RCC 7860 (cell line): ENCODE data around the gene MLPH.
A peak's percentile ranks its signal among the peaks of the same experiment; 100 is the strongest.

Source experiments
- DNase-seq: peaks from one replicate; pipeline ENCODE4 v3.0.0-alpha.2; 2015; ENCODE audit warnings: low spot score
- FAIRE-seq: peaks from 2 replicates; lab custom pipeline; 2012; peaks lifted over from hg19 to GRCh38; lab: Jason Lieb, UNC

The MLPH gene

GRCh38 chr2:237494066-237494465 is 7.0 kb downstream of the MLPH start:
- DNase-seq (no peak), FAIRE-seq (no peak)

DNA sequence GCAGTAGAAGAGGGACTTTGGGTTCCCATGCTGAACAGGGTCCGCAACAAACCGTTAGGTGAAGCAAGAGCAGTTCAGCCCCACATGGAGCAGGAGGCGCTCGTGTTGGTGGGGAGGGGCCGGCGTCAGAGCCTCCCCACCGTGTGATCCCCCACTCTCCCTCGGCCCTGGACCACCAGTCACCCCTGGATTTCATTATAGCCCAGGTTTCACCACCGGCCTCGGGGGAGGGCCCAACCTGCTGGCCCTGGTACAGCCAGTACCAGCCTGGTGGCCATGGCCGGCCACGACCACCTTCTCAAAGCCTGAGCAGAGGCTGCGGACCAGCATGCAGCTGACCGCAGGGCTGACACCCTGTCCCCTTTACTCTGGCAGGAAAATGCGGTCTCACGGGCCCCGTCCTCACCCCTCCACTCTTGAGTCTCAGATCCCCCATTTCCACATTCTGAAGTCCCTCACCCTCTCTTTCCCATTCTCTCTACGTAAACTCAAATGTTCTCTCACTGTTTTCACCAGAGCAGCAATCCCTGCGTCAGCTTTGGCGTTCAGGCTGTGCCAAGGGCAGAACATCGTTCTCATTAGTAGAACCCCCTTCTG is 8.6 kb downstream of the MLPH start:
- FAIRE-seq (no peak), DNase-seq (no peak)

- FAIRE-seq (no peak), DNase-seq (no peak)
These were observed 9.4 kb downstream of the MLPH start for GRCh38 chr2:237496428-237496827.

GRCh38 chr2:237497009-237497837 is 10.2 kb downstream of the MLPH start:
- FAIRE-seq, result no peak

DNA sequence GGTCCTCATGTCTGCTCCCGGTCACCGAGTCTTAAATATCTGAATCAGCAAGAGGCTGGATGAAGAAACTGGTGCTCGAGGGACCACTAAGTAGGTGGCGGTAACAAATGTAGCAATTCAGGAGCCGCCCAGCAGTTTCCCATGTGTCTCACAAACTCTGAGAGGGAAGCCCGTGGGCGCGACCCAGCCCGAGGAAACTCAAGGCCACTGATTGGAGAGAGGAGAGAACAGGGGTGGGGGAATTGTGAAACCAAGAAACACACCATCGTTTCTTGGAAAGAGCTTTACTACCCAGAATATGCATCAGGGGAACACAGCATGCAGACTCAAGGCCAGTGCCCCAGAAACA is 10.8 kb downstream of the MLPH start:
- no peak for DNase-seq
- no peak for FAIRE-seq

More at GRCh38 chr2:237497009-237497837, 10.2 kb downstream of the MLPH start:
- no peak for DNase-seq

GRCh38 chr2:237498341-237498740 is 11.3 kb downstream of the MLPH start:
- FAIRE-seq, result no peak
- no peak for DNase-seq

- FAIRE-seq (peak; percentile 98), DNase-seq (peak; percentile 100)
These were observed 13.8 kb downstream of the MLPH start for GRCh38 chr2:237500681-237501424.

DNA sequence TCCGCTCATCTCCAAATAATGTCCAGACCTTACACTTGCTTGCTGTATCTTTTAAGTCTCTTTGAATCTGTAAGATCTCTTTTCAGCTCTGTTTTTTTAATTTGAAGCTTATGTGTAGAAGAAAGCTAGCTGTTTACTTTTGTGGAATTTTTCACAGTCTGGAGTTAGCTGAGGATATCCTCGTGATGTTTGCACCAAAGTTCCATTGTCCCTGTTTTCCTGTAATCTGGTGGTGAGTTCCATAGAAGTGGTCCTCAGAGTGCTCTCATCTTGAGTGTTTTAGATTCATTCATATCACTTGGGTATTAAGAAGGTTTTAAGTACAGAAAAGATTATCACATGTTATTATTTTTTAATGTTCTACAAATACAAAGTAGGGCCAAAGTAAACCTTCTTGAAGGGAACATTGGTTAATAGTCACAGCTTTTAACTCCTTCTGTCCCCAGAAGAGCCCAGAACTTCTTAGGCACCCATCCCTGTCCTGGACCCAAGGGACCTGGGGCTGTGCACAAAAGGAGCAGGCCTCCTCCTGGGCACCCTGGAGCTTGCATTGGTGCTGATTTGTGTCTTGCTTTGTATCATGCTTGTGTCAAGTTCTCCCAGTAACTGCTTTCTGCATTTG is 15.0 kb downstream of the MLPH start:
- FAIRE-seq, result no peak
- DNase-seq, result no peak

DNA sequence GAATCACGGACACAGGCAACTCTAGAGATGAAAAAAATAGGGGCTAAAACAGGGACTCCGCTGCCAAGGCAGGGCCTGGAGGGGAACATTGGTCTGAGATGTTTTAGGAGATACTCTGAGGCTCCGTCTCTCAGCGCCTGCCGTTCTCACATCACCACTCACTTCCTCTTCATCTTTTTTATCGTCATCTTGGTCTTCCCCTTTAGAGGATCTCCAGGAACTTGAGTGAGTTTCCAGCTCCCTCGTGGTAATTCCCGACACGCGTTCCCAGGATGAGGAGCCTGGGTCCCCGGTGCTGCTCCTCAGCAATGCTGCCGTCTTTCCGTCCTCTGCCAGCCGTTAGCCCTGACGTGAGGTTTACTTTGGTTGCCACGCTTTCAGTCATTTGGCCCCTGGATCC is 16.1 kb downstream of the MLPH start:
- no peak for FAIRE-seq
- no peak for DNase-seq

DNA sequence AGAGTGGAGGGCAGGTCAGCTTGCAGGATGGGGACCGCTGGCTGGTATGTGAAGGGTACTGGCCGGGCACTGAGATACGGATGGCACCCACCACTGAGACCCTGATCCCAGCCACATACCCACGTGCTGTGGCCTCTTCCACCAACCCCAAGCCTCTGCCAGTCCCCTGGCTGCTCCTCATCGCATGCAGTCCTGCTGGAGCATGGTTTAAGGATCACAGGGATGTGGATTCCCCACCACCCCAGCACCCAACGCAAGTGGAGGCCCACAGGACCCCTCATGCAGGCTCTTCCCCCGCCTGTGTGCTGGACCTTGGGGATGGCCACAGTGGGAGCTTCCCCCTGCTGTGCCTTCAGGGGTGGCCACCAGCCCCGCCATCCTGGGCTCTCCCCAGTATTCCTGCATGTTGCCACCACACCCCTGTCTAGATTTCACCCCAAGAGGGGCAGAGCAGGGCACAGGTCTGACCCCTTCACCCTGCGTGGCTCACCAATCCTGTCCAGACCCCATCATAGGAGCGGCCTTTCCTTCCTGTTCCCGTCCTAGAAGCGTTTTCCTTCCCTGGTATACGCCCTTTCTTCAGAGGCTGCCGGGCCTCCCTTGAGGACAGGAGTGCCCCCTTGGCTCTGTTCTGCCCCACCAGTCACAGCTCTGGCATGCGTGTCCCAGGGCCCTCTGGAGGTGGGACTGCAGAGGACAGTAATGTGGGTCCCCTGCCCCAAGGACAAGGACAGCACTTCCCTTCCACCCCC is 18.3 kb downstream of the MLPH start:
- no peak for DNase-seq

GRCh38 chr2:237507512-237507911 is 20.5 kb downstream of the MLPH start:
- FAIRE-seq (no peak), DNase-seq (no peak)

More for the DNA sequence above, 18.3 kb downstream of the MLPH start:
- FAIRE-seq, result no peak

DNA sequence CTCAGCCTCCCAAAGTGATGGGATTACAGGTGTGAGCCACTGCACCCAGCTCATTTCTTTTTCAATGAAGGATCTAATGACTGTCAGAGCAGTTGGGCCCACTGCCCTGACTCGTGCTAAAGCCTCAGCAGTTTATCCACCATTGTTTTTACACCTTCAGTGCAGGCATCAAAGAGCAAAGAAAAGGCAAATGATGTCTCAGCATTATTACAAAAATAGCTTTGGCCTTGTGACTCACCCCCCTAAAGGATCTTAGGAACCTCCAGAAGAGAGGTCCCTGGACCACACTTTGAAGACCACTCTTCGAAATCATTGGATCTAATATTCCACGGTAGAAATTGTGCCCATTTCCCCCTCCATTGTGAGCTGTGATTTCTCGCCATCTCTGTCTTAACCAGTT is 21.3 kb downstream of the MLPH start:
- FAIRE-seq (no peak), DNase-seq (no peak)

- FAIRE-seq, result no peak
- DNase-seq, result no peak
These were observed 22.1 kb downstream of the MLPH start for GRCh38 chr2:237509151-237509550.

GRCh38 chr2:237509905-237510304 is 22.9 kb downstream of the MLPH start:
- DNase-seq, result no peak
- FAIRE-seq, result no peak

DNA sequence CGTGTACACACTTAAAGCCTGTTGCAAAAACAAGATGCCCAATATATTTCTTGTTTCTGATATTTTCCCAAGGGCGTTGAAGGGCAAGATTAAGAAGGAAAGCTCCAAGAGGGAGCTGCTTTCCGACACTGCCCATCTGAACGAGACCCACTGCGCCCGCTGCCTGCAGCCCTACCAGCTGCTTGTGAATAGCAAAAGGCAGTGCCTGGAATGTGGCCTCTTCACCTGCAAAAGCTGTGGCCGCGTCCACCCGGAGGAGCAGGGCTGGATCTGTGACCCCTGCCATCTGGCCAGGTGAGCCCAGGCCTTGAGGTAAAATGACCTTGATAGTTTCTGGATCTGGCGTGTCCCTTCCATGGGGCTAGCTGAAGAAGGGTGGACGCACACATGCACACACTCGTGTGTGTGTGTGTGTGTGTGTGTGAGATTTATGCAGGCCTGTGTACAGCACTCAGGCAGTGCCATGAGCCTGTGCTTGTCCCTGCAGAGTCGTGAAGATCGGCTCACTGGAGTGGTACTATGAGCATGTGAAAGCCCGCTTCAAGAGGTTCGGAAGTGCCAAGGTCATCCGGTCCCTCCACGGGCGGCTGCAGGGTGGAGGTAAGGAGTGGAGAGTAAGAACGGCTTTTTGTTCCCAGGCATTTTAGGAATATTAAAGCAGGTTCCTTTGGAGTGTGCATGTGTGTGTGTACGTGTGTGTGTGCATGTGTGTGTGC is 23.6 kb downstream of the MLPH start:
- no peak for FAIRE-seq
- DNase-seq, result no peak

DNA sequence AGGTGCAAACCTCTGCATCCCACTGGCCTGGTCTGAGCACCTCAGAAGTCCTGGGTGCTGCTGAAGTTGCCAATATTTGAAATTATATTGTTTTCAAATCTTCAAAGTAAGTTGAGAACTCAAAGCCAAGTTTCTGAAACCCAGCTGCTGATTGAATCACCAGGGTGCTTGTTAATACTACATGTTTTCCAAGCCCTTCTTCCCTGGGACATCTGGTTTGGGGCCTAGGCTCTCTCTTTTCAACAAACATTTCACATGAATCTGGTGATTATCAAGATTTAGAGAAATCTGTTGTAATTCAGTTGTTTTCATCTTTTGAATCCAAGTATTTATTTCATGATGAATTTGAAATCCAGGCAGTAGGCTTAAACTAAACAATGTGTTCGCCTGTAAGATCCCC is 24.4 kb downstream of the MLPH start:
- FAIRE-seq (no peak), DNase-seq (no peak)

DNA sequence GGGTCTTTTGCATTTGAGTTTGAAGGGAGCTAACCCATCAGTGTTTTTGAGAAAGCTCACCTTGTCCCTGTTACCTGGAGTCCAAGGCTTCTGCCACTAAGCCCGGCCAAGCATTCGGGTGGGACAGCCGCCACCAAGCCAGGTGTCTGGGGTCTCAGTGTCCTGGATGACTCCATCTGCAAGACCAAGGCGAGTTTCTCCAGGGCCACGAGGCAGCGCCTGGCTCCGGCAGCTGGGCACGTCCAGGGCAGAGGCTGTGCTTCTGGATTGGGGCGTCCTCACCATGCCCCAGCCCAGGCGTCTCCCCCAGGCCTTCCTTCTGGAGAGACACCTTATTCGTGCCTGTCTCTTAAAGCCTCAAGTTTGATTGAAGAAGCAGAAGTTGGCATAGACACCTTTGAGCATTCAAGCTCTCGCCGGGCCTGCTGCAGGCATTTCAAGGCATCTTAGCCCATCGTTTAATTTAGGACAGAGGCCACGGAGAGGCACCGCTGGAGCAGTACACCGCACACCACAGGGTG is 24.9 kb downstream of the MLPH start:
- DNase-seq (no peak), FAIRE-seq (no peak)

- FAIRE-seq, result peak; percentile 63
- DNase-seq, result peak; percentile 77
These were observed 25.9 kb downstream of the MLPH start for GRCh38 chr2:237512774-237513466.

DNA sequence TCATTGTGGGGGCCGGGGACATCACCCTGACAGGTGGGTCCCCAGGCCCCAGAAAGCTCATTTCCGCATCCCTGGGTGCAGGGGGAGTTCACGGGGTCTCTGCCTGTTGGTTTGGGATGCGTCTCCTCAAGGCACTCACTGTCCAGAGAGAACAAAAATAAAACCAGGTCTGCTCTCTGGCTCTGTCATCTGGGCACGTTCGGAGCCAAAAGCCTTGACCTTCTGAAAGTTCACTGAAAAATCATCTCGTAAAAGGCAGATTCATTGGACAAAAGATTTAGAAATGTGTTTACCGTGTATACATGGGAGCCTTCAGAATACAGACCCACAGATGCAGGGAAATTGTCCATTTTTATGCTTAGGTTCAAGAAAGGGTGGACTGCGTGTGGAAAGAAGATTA is 26.6 kb downstream of the MLPH start:
- FAIRE-seq (no peak), DNase-seq (no peak)
